ENCODE results near the gene PIK3CA.

GRCh38 chr3:179281825-179282224, 133.7 kb downstream of the PIK3CA start:
- TF ChIP-seq CTCF (IDR thresholded peaks at IDR 0.05) (no peak), POLR2A (IDR thresholded peaks at IDR 0.05) (no peak)
